ENCODE results near the gene APOE.

The APOE gene

GRCh38 chr19:44954649-44955504, 49.3 kb downstream of the APOE start, which contains the start of gene CLPTM1:
Gene CLPTM1 (plus strand): TSS chr19:44955380. CDS start chr19:44955396, 16 bp downstream.
- DNase-seq = peak; percentile 94

GRCh38 chr19:44955505-44956439, 50.2 kb downstream of the APOE start:
- no peak for DNase-seq

- DNase-seq = no peak
Observed at GRCh38 chr19:44957526-44957925, 51.9 kb downstream of the APOE start.

- DNase-seq = no peak
Observed at GRCh38 chr19:44958090-44958489, 52.5 kb downstream of the APOE start.
